ENCODE data around the gene CATSPERB. TPM values are rescaled to one million over a fixed set of nuclear protein-coding genes. Genes with fewer than 3 reads are reported as not detected.

Gene CATSPERB
- total RNA-seq, 6 experiments from 2014 or later: 0.19 to 0.55 (median 0.38) TPM; not detected in 1

- H3K27ac ChIP-seq: no peak overlapping the region
- no peaks in the 10 kb centered on the region for H3K9me3 ChIP-seq
- H3K27me3 ChIP-seq: no peaks in the 10 kb centered on the region
- no peak for DNase-seq
- 57% methylated on average over 5 of the region's 5 CpGs for WGBS (ENCODE audit: insufficient coverage, low coverage, low lambda C conversion rate, missing lambda C conversion rate)
- intact Hi-C loops (cut with DNase I): no loop called here
- no peak overlapping the region for H3K4me3 ChIP-seq
- no peak for ATAC-seq
- H3K36me3 ChIP-seq: no peaks in the 10 kb centered on the region
- H3K4me1 ChIP-seq: no peaks in the 10 kb centered on the region
- TF ChIP-seq CTCF (IDR thresholded peaks at IDR 0.05) (no peak), POLR2A (IDR thresholded peaks at IDR 0.05) (no peak)
Observed at GRCh38 chr14:91732439-91732838, 553 bp upstream of the CATSPERB start.

- DNase-seq (no peak), ATAC-seq (no peak)
- H3K4me3 ChIP-seq: no peak overlapping the region
- intact Hi-C loops (cut with DNase I): no loop called here
- WGBS (ENCODE audit: insufficient coverage, low coverage, low lambda C conversion rate, missing lambda C conversion rate): 65% methylated on average over 2 of the region's 2 CpGs
- H3K27me3 ChIP-seq: no peaks in the 10 kb centered on the region
- no peak for TF ChIP-seq CTCF (IDR thresholded peaks at IDR 0.05)
- TF ChIP-seq POLR2A (IDR thresholded peaks at IDR 0.05): no peak
- H3K36me3 ChIP-seq: no peaks in the 10 kb centered on the region
- H3K9me3 ChIP-seq: no peaks in the 10 kb centered on the region
- no peaks in the 10 kb centered on the region for H3K4me1 ChIP-seq
- H3K27ac ChIP-seq: no peak overlapping the region
Observed at GRCh38 chr14:91731018-91731417, 868 bp downstream of the CATSPERB start.

GRCh38 chr14:91729756-91730155 is 2.1 kb downstream of the CATSPERB start:
- Histone ChIP-seq H3K4me3 (no peak overlapping the region), H3K27ac (no peak overlapping the region), H3K27me3 (no peaks in the 10 kb centered on the region), H3K4me1 (no peaks in the 10 kb centered on the region), H3K9me3 (no peaks in the 10 kb centered on the region), H3K36me3 (no peaks in the 10 kb centered on the region)
- ATAC-seq (no peak), DNase-seq (no peak)
- TF ChIP-seq CTCF (IDR thresholded peaks at IDR 0.05): no peak
- no peak for TF ChIP-seq POLR2A (IDR thresholded peaks at IDR 0.05)
- 44% methylated on average over 3 of the region's 3 CpGs for WGBS (ENCODE audit: insufficient coverage, low coverage, low lambda C conversion rate, missing lambda C conversion rate)
- intact Hi-C loops (cut with DNase I): no loop called here

- 44% methylated on average over 4 of the region's 4 CpGs for WGBS (ENCODE audit: insufficient coverage, low coverage, low lambda C conversion rate, missing lambda C conversion rate)
- no peaks in the 10 kb centered on the region for H3K27me3 ChIP-seq
- H3K9me3 ChIP-seq: no peaks in the 10 kb centered on the region
- H3K4me1 ChIP-seq: no peaks in the 10 kb centered on the region
- no peaks in the 10 kb centered on the region for H3K36me3 ChIP-seq
- H3K27ac ChIP-seq: no peak overlapping the region
- TF ChIP-seq CTCF (IDR thresholded peaks at IDR 0.05) (no peak), POLR2A (IDR thresholded peaks at IDR 0.05) (no peak)
- DNase-seq: no peak
- intact Hi-C loops (cut with DNase I): no loop called here
- no peak overlapping the region for H3K4me3 ChIP-seq
- no peak for ATAC-seq
Observed at GRCh38 chr14:91728616-91729183, 3.2 kb downstream of the CATSPERB start.

- intact Hi-C loops (cut with DNase I): no loop called here
- DNase-seq: no peak
Observed at GRCh38 chr14:91727121-91727520, 4.8 kb downstream of the CATSPERB start.

More at GRCh38 chr14:91727121-91727520, 4.8 kb downstream of the CATSPERB start:
- Histone ChIP-seq H3K27ac (no peak overlapping the region), H3K27me3 (no peaks in the 10 kb centered on the region), H3K9me3 (no peaks in the 10 kb centered on the region), H3K4me1 (no peaks in the 10 kb centered on the region), H3K36me3 (no peaks in the 10 kb centered on the region), H3K4me3 (no peak overlapping the region)
- no peak for ATAC-seq
- TF ChIP-seq POLR2A (IDR thresholded peaks at IDR 0.05) (no peak), CTCF (IDR thresholded peaks at IDR 0.05) (no peak)
- 84% methylated on average over 2 of the region's 2 CpGs for WGBS (ENCODE audit: insufficient coverage, low coverage, low lambda C conversion rate, missing lambda C conversion rate)
